NT2/D1 (cell line): ENCODE results near the gene LBHD2.
A peak's percentile ranks its signal among the peaks of the same experiment; 100 is the strongest.

Experiments
- DNase-seq: peaks from one replicate; pipeline ENCODE4 v3.0.0-alpha.2; 2011; ENCODE audit warnings: low read depth, low spot score
- H3K27me3 ChIP-seq: 2 replicates; pipeline ENCODE4 v1.6.0; 2011; ENCODE audit warnings: mild to moderate bottlenecking; ENCODE audit not compliant: insufficient read length, insufficient read depth
- H3K36me3 ChIP-seq: 2 replicates; pipeline ENCODE4 v1.6.1; 2011; ENCODE audit warnings: mild to moderate bottlenecking, low read length, mixed read lengths; ENCODE audit not compliant: insufficient read depth, insufficient read length
- H3K4me1 ChIP-seq: 2 replicates; pipeline ENCODE4 v1.5.1; 2011; ENCODE audit not compliant: insufficient read depth, insufficient read length
- H3K4me3 ChIP-seq: 2 replicates; pipeline ENCODE4 v1.5.1; 2011; ENCODE audit warnings: low read depth; ENCODE audit not compliant: insufficient read length
- H3K9ac ChIP-seq: 2 replicates; pipeline ENCODE4 v1.6.0; 2011; ENCODE audit warnings: low read depth; ENCODE audit not compliant: insufficient read length
- H3K9me3 ChIP-seq: 2 replicates; pipeline ENCODE4 v1.5.1; 2011; ENCODE audit warnings: mild to moderate bottlenecking, low read length; ENCODE audit not compliant: insufficient read depth
- SUZ12 ChIP-seq: IDR thresholded peaks from 2 replicates; pipeline ENCODE4 v1.6.1; 2011; ENCODE audit not compliant: insufficient read length, insufficient read depth; ENCODE audit errors: extremely low read depth
- YY1 ChIP-seq: IDR thresholded peaks from 2 replicates; pipeline ENCODE4 v1.6.1; 2011; ENCODE audit not compliant: insufficient read length, insufficient read depth
- ZNF274 ChIP-seq: IDR thresholded peaks from 2 replicates; pipeline ENCODE4 v1.6.1; 2011; ENCODE audit warnings: mild to moderate bottlenecking, low read depth, low read length

LBHD2 gene

GRCh38 chr14:103055695-103056094, 28.3 kb upstream of the LBHD2 start:
- H3K27me3 ChIP-seq: no peaks in the 10 kb centered on the region
- H3K4me3 ChIP-seq: peak overlapping the region; percentile 61
- DNase-seq: no peak
- no peaks in the 10 kb centered on the region for H3K9me3 ChIP-seq
- peaks cover 3% of the 10 kb centered on the region for H3K4me1 ChIP-seq
- no peak overlapping the region for H3K9ac ChIP-seq
- no peak for TF ChIP-seq ZNF274
- no peak for TF ChIP-seq SUZ12
- TF ChIP-seq YY1: no peak
- H3K36me3 ChIP-seq: peaks cover 9% of the 10 kb centered on the region

DNA sequence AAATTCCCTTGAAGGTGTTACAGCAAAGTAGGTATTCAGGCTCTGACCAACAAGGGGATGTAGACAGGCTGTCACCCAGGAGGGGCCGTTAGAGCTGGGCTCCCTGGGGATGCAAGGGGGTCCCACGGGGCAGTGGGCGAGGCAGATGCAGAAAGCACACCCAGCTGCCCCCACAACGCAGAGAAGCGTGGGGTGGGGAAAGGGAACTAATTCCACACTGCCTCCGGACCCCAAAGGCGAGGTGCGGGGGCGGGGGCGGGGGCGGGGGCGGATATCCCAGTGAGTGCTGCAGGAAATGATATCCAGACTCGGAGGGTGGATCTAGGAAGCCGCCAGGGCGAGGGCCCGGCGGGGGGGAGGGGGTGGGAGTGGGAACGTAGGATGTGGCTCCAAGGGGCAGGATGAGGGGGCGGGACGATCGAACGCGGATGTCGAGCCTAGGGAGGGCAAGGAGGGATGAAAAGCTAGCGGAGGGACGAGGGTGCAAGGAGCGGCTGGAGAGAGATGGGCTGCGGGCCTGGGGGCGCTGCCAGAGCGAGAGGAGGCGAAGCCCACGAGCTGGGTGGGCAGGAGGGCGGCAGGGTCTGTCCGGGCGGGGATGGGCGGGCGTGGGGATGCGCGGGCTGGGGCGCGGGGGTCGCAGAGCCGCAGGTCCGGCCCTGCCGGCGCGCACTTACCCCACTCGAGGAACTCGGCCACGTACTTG, 27.5 kb upstream of the LBHD2 start:
- peaks cover 9% of the 10 kb centered on the region for H3K36me3 ChIP-seq
- H3K9me3 ChIP-seq: no peaks in the 10 kb centered on the region
- peak overlapping the region; percentile 94 for H3K9ac ChIP-seq
- no peak for DNase-seq
- no peak for TF ChIP-seq YY1
- TF ChIP-seq SUZ12: no peak
- TF ChIP-seq ZNF274: no peak
- H3K4me1 ChIP-seq: peaks cover 3% of the 10 kb centered on the region
- H3K4me3 ChIP-seq: peak overlapping the region; percentile 96
- H3K27me3 ChIP-seq: no peaks in the 10 kb centered on the region

GRCh38 chr14:103057028-103057371, 27.0 kb upstream of the LBHD2 start:
- TF ChIP-seq ZNF274 (no peak), SUZ12 (no peak), YY1 (no peak)
- H3K27me3 ChIP-seq: no peaks in the 10 kb centered on the region
- peaks cover 9% of the 10 kb centered on the region for H3K36me3 ChIP-seq
- H3K9ac ChIP-seq: peak overlapping the region; percentile 94
- DNase-seq: no peak
- peaks cover 3% of the 10 kb centered on the region for H3K4me1 ChIP-seq
- peak overlapping the region; percentile 96 for H3K4me3 ChIP-seq
- H3K9me3 ChIP-seq: no peaks in the 10 kb centered on the region

- Histone ChIP-seq H3K27me3 (no peaks in the 10 kb centered on the region), H3K36me3 (peaks cover 6% of the 10 kb centered on the region), H3K9ac (peak within 1 kb of the TSS; percentile 94), H3K9me3 (no peaks in the 10 kb centered on the region), H3K4me1 (peaks cover 3% of the 10 kb centered on the region), H3K4me3 (peak within 1 kb of the TSS; percentile 96)
- DNase-seq: peak; percentile 67
- no peak for TF ChIP-seq ZNF274
- no peak for TF ChIP-seq SUZ12
These were observed 26.4 kb upstream of the LBHD2 start, which contains the start of gene CDC42BPB for GRCh38 chr14:103057372-103058163. CDC42BPB (minus strand) TSS chr14:103057549; CDS start chr14:103057173, 376 bp downstream.

DNA sequence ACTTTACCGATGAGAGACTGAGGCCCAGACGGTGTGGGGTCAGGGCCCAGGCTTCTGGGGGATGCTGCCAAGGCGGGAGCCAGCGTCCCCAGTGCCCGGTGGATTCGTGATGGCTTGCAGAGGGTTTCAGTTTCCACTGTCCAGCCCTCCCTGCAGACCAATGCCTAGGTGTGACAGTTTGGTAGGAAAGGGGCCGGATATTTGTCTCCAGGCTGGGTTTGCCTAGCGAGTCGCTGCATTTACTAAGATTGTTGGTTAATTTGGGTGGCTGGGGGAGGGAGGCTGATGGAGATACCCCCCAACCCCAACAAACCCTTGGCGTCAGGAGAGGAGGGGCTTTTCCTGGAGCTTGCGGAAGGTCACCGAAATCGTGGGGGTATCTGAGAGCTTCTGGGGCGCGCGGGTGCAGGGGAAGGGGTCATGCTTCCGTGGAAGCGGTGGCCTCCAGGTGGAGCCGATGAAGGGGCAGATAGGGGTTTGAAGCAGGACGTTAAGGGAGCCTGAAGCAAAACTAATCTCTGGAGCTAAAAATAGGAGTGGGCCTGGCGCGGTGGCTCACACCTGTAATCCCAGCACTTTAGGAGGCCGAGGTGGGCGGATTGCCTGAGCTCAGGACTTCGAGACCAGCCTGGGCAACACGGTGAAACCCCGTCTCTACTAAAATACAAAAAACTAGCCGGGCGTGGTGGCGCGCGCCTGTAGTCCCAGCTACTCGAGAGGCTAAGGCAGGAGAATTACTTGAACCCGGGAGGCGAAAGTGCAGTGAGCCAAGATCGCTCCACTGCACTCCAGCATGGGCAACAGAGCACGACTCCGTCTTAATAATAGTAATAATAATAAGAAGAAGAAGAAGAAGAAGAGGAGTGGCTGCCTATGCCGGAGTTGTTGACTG, 25.6 kb upstream of the LBHD2 start:
- Histone ChIP-seq H3K9me3 (no peaks in the 10 kb centered on the region), H3K27me3 (no peaks in the 10 kb centered on the region), H3K4me3 (peak overlapping the region; percentile 73), H3K4me1 (peaks cover 3% of the 10 kb centered on the region), H3K36me3 (peaks cover 3% of the 10 kb centered on the region), H3K9ac (peak overlapping the region; percentile 86)
- DNase-seq: no peak
- TF ChIP-seq ZNF274 (no peak), YY1 (no peak), SUZ12 (no peak)

GRCh38 chr14:103059556-103059955, 24.5 kb upstream of the LBHD2 start:
- Histone ChIP-seq H3K4me3 (no peak overlapping the region), H3K27me3 (no peaks in the 10 kb centered on the region), H3K36me3 (peaks cover 3% of the 10 kb centered on the region), H3K9ac (no peak overlapping the region), H3K9me3 (no peaks in the 10 kb centered on the region), H3K4me1 (peaks cover 3% of the 10 kb centered on the region)
- no peak for DNase-seq
- TF ChIP-seq ZNF274 (no peak), SUZ12 (no peak), YY1 (no peak)

DNA sequence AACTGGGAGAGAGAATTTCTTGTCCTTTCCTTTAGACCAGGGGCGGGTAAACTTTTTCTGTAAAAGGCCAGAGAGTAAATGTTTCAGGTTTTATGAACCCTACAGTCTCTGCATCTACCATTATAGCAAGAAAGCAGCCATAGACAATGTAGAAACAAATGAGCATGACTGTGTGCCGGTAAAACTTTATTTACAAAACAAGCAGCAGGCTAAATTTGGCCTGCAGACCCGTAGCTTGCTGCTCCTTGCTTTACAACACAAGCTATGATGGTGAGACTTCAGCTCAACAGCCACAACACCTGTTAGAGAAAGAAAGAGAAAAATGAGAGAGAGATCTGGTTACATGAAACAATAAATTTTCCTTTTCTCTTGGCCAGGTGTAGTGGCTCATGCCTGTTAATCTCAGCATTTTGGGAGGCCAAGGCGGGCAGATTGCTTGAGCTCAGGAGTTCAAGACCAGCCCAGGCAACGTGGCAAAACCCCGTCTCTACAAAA, 22.5 kb upstream of the LBHD2 start:
- Histone ChIP-seq H3K27me3 (no peaks in the 10 kb centered on the region), H3K9me3 (no peaks in the 10 kb centered on the region), H3K9ac (no peak overlapping the region), H3K4me3 (no peak overlapping the region), H3K4me1 (peaks cover 6% of the 10 kb centered on the region), H3K36me3 (no peaks in the 10 kb centered on the region)
- TF ChIP-seq YY1 (no peak), ZNF274 (no peak), SUZ12 (no peak)
- no peak for DNase-seq
